CD4-positive, alpha-beta T cell treated with Interleukin-17A for 4 hours (primary cell): Measurements from ENCODE around the gene DCAF6.
"Not testable (repeated sequence)": the region's sequence is repeated elsewhere in the genome, so short reads cannot be mapped to it uniquely, and the experiment has no call there.

Experiments used
- DNase-seq: peaks from one replicate; pipeline ENCODE4 v3.0.0-alpha.2; 2020; ENCODE audit warnings: mixed read lengths

Gene DCAF6

GRCh38 chr1:168032029-168032428 lies 95.5 kb downstream of the DCAF6 start:
- no peak for DNase-seq

GRCh38 chr1:168035345-168035744 lies 98.9 kb downstream of the DCAF6 start:
- DNase-seq: no peak

GRCh38 chr1:168042362-168042761 lies 105.9 kb downstream of the DCAF6 start:
- DNase-seq: no peak

- DNase-seq: no peak
These were observed 108.8 kb downstream of the DCAF6 start for GRCh38 chr1:168045311-168045710.

- DNase-seq: no peak
These were observed 113.8 kb downstream of the DCAF6 start for GRCh38 chr1:168050307-168050706.

- DNase-seq: no peak
These were observed 114.4 kb downstream of the DCAF6 start for GRCh38 chr1:168050880-168051279.

- DNase-seq: no peak
These were observed 117.2 kb downstream of the DCAF6 start for GRCh38 chr1:168053681-168054080.

- DNase-seq: no peak
These were observed 117.6 kb downstream of the DCAF6 start for GRCh38 chr1:168054117-168054516.

- DNase-seq: not testable (repeated sequence)
These were observed 119.7 kb downstream of the DCAF6 start for GRCh38 chr1:168056152-168056551.

- DNase-seq: no peak
These were observed 120.9 kb downstream of the DCAF6 start for GRCh38 chr1:168057355-168057754.

- no peak for DNase-seq
These were observed 121.4 kb downstream of the DCAF6 start for GRCh38 chr1:168057921-168058320.

GRCh38 chr1:168064216-168064615 lies 127.7 kb downstream of the DCAF6 start:
- no peak for DNase-seq

GRCh38 chr1:168065506-168065905 lies 129.0 kb downstream of the DCAF6 start:
- no peak for DNase-seq

GRCh38 chr1:168069384-168069783 lies 132.9 kb downstream of the DCAF6 start:
- no peak for DNase-seq

GRCh38 chr1:168079761-168080160 lies 143.3 kb downstream of the DCAF6 start:
- no peak for DNase-seq

- DNase-seq: no peak
These were observed 145.0 kb downstream of the DCAF6 start for GRCh38 chr1:168081373-168082007.

GRCh38 chr1:168082008-168082876 lies 145.8 kb downstream of the DCAF6 start:
- DNase-seq: peak; percentile 67

GRCh38 chr1:168083456-168084325 lies 147.2 kb downstream of the DCAF6 start:
- DNase-seq: no peak

GRCh38 chr1:168084396-168085231 lies 148.1 kb downstream of the DCAF6 start:
- DNase-seq: peak; percentile 69

- no peak for DNase-seq
These were observed 149.0 kb downstream of the DCAF6 start for GRCh38 chr1:168085401-168085872.

- DNase-seq: no peak
These were observed 150.0 kb downstream of the DCAF6 start for GRCh38 chr1:168086438-168086837.

GRCh38 chr1:168087696-168088095 lies 151.2 kb downstream of the DCAF6 start:
- DNase-seq: no peak
